Measurements from ENCODE around the gene SEMA3G. TPM values are rescaled to one million over a fixed set of nuclear protein-coding genes. Genes with fewer than 3 reads are reported as not detected.

The SEMA3G gene
- total and polyA plus RNA-seq, 8 donors: under 0.01 to 9.6 (median 1.8) TPM

DNA sequence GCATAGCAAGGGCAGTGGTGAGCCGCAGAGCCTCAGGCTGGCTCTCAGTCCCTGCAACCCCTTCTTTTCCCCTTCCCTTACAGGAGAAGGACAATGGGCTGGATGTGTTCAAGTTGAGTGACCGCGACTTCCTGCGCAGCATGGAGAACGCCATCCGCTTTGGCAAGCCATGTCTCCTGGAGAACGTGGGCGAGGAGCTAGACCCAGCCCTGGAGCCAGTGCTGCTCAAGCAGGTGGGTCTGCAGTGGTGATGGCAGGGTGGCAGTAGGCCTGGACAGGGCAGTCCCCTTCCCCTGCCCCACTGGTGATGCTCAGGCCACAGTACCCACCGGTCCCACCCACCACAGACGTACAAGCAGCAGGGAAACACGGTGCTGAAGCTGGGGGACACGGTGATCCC is 53.8 kb downstream of the SEMA3G start:
- no peak overlapping the region for H3K4me3 ChIP-seq
- TF ChIP-seq POLR2A (IDR thresholded peaks at IDR 0.05): no peak
- TF ChIP-seq, protein P1, sequence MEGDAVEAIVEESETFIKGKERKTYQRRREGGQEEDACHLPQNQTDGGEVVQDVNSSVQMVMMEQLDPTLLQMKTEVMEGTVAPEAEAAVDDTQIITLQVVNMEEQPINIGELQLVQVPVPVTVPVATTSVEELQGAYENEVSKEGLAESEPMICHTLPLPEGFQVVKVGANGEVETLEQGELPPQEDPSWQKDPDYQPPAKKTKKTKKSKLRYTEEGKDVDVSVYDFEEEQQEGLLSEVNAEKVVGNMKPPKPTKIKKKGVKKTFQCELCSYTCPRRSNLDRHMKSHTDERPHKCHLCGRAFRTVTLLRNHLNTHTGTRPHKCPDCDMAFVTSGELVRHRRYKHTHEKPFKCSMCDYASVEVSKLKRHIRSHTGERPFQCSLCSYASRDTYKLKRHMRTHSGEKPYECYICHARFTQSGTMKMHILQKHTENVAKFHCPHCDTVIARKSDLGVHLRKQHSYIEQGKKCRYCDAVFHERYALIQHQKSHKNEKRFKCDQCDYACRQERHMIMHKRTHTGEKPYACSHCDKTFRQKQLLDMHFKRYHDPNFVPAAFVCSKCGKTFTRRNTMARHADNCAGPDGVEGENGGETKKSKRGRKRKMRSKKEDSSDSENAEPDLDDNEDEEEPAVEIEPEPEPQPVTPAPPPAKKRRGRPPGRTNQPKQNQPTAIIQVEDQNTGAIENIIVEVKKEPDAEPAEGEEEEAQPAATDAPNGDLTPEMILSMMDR (IDR thresholded peaks at IDR 0.05): no peak
- no peak for TF ChIP-seq POLR2AphosphoS5 (IDR thresholded peaks at IDR 0.05)
- TF ChIP-seq EP300 (IDR thresholded peaks at IDR 0.05): no peak
- H3K27me3 ChIP-seq: no peaks in the 10 kb centered on the region
- H3K4me1 ChIP-seq: no peaks in the 10 kb centered on the region
- intact Hi-C loops (cut with DNase I; ENCODE audit: low total_unique reads): no loop called here
- WGBS, 5 donors: 92 to 96% (median 94%) methylated on average over 12 of the region's 12 CpGs
- peaks cover 0 to 71% (median 65%) of the 10 kb centered on the region in 4 donors for H3K36me3 ChIP-seq
- H3K27ac ChIP-seq: no peak overlapping the region
- H3K9me3 ChIP-seq: no peaks in the 10 kb centered on the region
- DNase-seq: no peak

DNA sequence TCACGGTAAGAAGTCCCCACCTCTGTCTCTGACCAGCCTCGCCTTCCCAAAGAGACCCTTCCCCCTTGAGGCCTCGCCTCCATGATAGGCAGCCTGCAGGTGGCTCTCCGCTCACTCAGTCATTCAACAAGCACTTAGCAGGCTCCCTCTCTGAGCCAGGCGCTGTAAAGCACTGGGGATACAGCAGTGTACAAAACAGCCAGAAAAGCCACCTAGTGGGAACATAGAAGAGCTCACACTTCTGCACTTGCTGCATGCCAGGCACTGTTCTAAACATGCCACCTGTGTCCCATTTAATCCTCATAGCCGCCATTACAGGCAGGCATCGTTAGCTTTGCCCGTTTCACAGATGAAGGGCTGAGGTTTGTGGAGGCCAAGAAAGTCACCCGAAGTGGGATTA is 56.0 kb downstream of the SEMA3G start:
- Histone ChIP-seq H3K4me3 (no peak overlapping the region), H3K9me3 (no peaks in the 10 kb centered on the region), H3K36me3 (peaks cover 0 to 62% (median 57%) of the 10 kb centered on the region in 4 donors), H3K4me1 (no peaks in the 10 kb centered on the region), H3K27ac (no peak overlapping the region), H3K27me3 (no peaks in the 10 kb centered on the region)
- TF ChIP-seq EP300 (IDR thresholded peaks at IDR 0.05) (no peak), POLR2AphosphoS5 (IDR thresholded peaks at IDR 0.05) (no peak), POLR2A (IDR thresholded peaks at IDR 0.05) (no peak)
- TF ChIP-seq, protein P1 (IDR thresholded peaks at IDR 0.05): no peak
- intact Hi-C loops (cut with DNase I; ENCODE audit: low total_unique reads): no loop called here
- 94 to 96% (median 95%) methylated on average over 9 of the region's 9 CpGs for WGBS, 5 donors
- no peak for DNase-seq

DNA sequence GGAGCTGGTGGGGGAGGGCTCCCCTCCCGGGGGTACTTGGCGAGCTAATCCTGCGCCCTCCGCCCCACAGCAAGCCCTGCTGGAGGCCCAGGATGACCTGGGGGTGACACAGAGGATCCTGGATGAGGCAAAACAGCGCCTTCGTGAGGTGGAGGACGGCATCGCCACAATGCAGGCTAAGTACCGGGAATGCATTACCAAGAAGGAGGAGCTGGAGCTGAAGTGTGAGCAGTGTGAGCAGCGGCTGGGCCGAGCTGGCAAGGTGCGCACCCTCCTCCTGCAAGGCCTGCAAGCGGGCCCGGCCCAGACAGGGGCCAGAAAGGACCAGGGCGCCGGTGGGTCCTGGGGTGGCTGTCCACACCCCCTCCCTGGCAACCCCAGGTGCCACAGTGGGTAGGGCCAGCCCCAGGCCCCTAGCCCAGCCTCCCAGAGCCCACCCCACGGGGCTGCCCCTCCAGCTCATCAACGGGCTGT is 56.5 kb downstream of the SEMA3G start:
- H3K4me1 ChIP-seq: no peaks in the 10 kb centered on the region

DNA sequence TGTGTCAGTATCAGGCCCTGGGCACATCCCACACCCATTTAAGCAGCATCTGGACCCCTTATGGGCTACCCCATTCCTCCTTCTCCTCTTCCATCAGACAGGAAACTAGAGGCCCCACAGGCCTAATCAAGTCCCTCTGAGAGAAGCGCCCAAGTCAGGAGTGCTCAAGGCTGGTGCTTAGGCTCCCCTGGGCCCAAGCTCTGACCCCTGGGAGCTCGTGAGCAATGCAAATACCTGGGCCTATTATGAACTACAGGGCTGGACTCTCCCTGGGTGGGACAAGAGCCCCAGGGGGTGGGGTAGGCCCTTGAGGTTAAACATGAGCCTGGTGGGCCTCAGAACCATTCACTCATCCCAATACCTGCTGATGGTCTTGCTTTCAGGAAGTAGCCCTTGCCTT is 57.4 kb downstream of the SEMA3G start:
- no peaks in the 10 kb centered on the region for H3K9me3 ChIP-seq
- no peak overlapping the region for H3K27ac ChIP-seq
- no peaks in the 10 kb centered on the region for H3K27me3 ChIP-seq
- H3K4me3 ChIP-seq: no peak overlapping the region
- intact Hi-C loops (cut with DNase I; ENCODE audit: low total_unique reads): no loop called here
- peaks cover 0 to 47% (median 42%) of the 10 kb centered on the region in 4 donors for H3K36me3 ChIP-seq
- DNase-seq: no peak
- no peaks in the 10 kb centered on the region for H3K4me1 ChIP-seq
- TF ChIP-seq POLR2A (IDR thresholded peaks at IDR 0.05) (no peak), EP300 (IDR thresholded peaks at IDR 0.05) (no peak), POLR2AphosphoS5 (IDR thresholded peaks at IDR 0.05) (no peak)
- TF ChIP-seq, protein P1 (IDR thresholded peaks at IDR 0.05): no peak
- WGBS, 5 donors: 87 to 100% (median 93%) methylated on average over 2 of the region's 2 CpGs

More for the DNA sequence above, 56.5 kb downstream of the SEMA3G start:
- intact Hi-C loops (cut with DNase I; ENCODE audit: low total_unique reads): no loop called here
- no peak overlapping the region for H3K4me3 ChIP-seq
- H3K9me3 ChIP-seq: no peaks in the 10 kb centered on the region
- H3K27me3 ChIP-seq: no peaks in the 10 kb centered on the region
- peaks cover 0 to 56% (median 51%) of the 10 kb centered on the region in 4 donors for H3K36me3 ChIP-seq
- no peak for TF ChIP-seq POLR2AphosphoS5 (IDR thresholded peaks at IDR 0.05)
- no peak for TF ChIP-seq EP300 (IDR thresholded peaks at IDR 0.05)
- TF ChIP-seq, protein P1 (IDR thresholded peaks at IDR 0.05): no peak
- TF ChIP-seq POLR2A (IDR thresholded peaks at IDR 0.05): no peak
- no peak overlapping the region for H3K27ac ChIP-seq
- WGBS, 5 donors: 77 to 83% (median 80%) methylated on average over 4 to 18 of the region's 18 CpGs
- no peak for DNase-seq

Data from stomach (tissue), 9 donors.